MM.1S (cell line): ENCODE data around the gene FOXL2NB.

ENCODE experiments used
- EZH2 ChIP-seq: fragments of 300-600 bp; sonication (generic); optimal IDR thresholded peaks from 2 replicates; pipeline ENCODE3; 2017; ENCODE audit warnings: low read depth, mild to moderate bottlenecking, antibody characterized with exemption, low read length, mixed read lengths
- EZH2phosphoT487 ChIP-seq: fragments of 300-600 bp; sonication (generic); IDR thresholded peaks from 2 replicates; pipeline ENCODE4 v1.6.1; 2018; ENCODE audit warnings: antibody characterized with exemption, low read length
- TF ChIP-seq, protein P1 (sequence below): fragments of 300-600 bp; sonication (generic); IDR thresholded peaks from 2 replicates; pipeline ENCODE4 v1.5.1; 2016; ENCODE audit warnings: antibody characterized with exemption, low read length, mixed read lengths

DNA sequence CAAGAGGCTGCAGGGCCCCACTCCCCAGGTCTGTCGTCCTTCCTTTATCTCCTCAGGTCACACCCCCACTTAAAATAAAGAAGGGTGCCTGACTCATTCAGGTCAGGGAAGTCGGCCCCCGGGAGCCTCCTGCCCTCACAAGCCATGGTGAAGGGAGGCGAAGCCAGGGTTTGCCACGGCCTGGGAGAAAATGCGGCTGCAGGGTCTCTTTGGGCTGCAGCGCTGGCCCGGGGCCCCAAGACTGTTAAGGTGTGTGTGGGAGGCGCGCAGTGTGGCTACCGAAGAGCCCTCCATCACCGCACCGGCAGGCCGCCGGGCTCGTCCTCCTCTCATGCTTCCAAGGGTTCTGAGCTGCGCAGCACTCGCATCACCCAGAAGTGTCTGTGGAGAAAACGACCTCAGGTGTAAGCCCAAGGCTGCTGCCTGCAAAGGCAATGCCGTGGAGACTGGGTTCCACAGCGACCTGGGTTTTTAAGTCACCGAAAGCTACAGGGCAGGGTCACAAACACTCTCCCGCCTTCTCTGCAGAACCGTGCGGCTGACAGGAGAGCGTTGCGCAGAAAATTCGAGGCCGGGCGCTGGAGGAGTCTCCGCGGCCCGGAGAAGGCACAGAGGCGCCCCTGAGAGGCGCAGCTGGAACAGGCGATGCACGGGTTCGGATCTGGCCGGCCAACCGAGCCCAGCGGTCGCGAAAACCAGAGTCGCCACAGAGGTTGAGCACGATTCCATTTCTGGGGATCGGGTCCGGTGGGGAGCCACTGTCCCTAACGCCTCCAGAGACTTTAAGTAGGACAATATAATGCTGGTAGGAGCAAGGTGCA lies 8.8 kb upstream of the FOXL2NB start:
- TF ChIP-seq, protein P1, sequence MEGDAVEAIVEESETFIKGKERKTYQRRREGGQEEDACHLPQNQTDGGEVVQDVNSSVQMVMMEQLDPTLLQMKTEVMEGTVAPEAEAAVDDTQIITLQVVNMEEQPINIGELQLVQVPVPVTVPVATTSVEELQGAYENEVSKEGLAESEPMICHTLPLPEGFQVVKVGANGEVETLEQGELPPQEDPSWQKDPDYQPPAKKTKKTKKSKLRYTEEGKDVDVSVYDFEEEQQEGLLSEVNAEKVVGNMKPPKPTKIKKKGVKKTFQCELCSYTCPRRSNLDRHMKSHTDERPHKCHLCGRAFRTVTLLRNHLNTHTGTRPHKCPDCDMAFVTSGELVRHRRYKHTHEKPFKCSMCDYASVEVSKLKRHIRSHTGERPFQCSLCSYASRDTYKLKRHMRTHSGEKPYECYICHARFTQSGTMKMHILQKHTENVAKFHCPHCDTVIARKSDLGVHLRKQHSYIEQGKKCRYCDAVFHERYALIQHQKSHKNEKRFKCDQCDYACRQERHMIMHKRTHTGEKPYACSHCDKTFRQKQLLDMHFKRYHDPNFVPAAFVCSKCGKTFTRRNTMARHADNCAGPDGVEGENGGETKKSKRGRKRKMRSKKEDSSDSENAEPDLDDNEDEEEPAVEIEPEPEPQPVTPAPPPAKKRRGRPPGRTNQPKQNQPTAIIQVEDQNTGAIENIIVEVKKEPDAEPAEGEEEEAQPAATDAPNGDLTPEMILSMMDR: no peak
- TF ChIP-seq EZH2: no peak
- TF ChIP-seq EZH2phosphoT487: no peak
